SIG-M5 (cell line): Measurements from ENCODE around the gene PGAM1.
"Not testable (repeated sequence)": the region's sequence is repeated elsewhere in the genome, so short reads cannot be mapped to it uniquely, and the experiment has no call there.

Experiments used
- DNase-seq: peaks from one replicate; lab custom pipeline; 2025; lab: John Stamatoyannopoulos, UW

PGAM1 gene

GRCh38 chr10:97456686-97457065, 30.7 kb downstream of the PGAM1 start:
- DNase-seq, result no peak

GRCh38 chr10:97459111-97459510, 33.1 kb downstream of the PGAM1 start:
- DNase-seq, result no peak

- DNase-seq, result no peak
These were observed 33.9 kb downstream of the PGAM1 start for GRCh38 chr10:97459933-97460332.

- DNase-seq, result no peak
These were observed 36.3 kb downstream of the PGAM1 start for GRCh38 chr10:97462309-97462708.

GRCh38 chr10:97463363-97464132, 37.6 kb downstream of the PGAM1 start:
- no peak for DNase-seq

- DNase-seq, result no peak
These were observed 38.2 kb downstream of the PGAM1 start for GRCh38 chr10:97464226-97464625.

- DNase-seq, result no peak
These were observed 40.0 kb downstream of the PGAM1 start for GRCh38 chr10:97465982-97466381.

GRCh38 chr10:97466755-97467154, 40.8 kb downstream of the PGAM1 start:
- DNase-seq, result no peak

GRCh38 chr10:97468162-97468561, 42.2 kb downstream of the PGAM1 start:
- no peak for DNase-seq

GRCh38 chr10:97468781-97469180, 42.8 kb downstream of the PGAM1 start:
- not testable (repeated sequence) for DNase-seq

- DNase-seq, result no peak
These were observed 48.9 kb downstream of the PGAM1 start for GRCh38 chr10:97474918-97475317.

- no peak for DNase-seq
These were observed 50.1 kb downstream of the PGAM1 start for GRCh38 chr10:97475936-97476594.

GRCh38 chr10:97479410-97479809, 53.4 kb downstream of the PGAM1 start:
- DNase-seq, result not testable (repeated sequence)

GRCh38 chr10:97479939-97480338, 53.9 kb downstream of the PGAM1 start:
- DNase-seq, result no peak

- no peak for DNase-seq
These were observed 55.1 kb downstream of the PGAM1 start for GRCh38 chr10:97481071-97481470.

GRCh38 chr10:97482381-97482780, 56.4 kb downstream of the PGAM1 start:
- no peak for DNase-seq
